OCI-LY7 (cell line): ENCODE measurements around the gene GLG1. TPM values are rescaled to one million over a fixed set of nuclear protein-coding genes. Genes with fewer than 3 reads are reported as not detected.
"Not testable (repeated sequence)": the region's sequence is repeated elsewhere in the genome, so short reads cannot be mapped to it uniquely, and the experiment has no call there.

ENCODE experiments used
- BruUV-seq: library from RNA; stranded (reverse); fragments of 400-500 nt; replicated peaks from 2 replicates; lab custom pipeline; 2021; lab: Mats Ljungman, UMichigan
- CTCF ChIA-PET: fragments of 300-600 bp; sonication (Branson Sonifier 250); formaldehyde crosslinking; loops from one replicate; lab custom pipeline; 2022; ENCODE audit warnings: antibody characterized with exemption; ENCODE audit not compliant: unreplicated experiment; lab: Charles Lee
- POLR2A ChIA-PET: fragments of 300-600 bp; sonication (Branson Sonifier 250); formaldehyde crosslinking; loops from one replicate; lab custom pipeline; 2022; ENCODE audit warnings: antibody characterized with exemption; lab: Charles Lee
- DNase-seq: peaks from one replicate; pipeline ENCODE4 v3.0.0-alpha.2; 2015; ENCODE audit warnings: low spot score
- H2AFZ ChIP-seq: fragments of 200-600 bp; sonication (generic), shearing (Covaris generic); 2 replicates; pipeline ENCODE4 v1.6.1; 2014; ENCODE audit warnings: mild to moderate bottlenecking, antibody characterized with exemption, low read length, moderate library complexity
- H3K27ac ChIP-seq: fragments of 200-600 bp; sonication (generic); 2 replicates; pipeline ENCODE4 v1.5.1; 2014; ENCODE audit warnings: mixed run types, low read depth, mild to moderate bottlenecking, moderate library complexity, low read length, inconsistent platforms; ENCODE audit not compliant: poor library complexity, severe bottlenecking
- H3K36me3 ChIP-seq: fragments of 200-600 bp; sonication (generic); 2 replicates; pipeline ENCODE4 v1.6.1; 2014; ENCODE audit warnings: mild to moderate bottlenecking, antibody characterized with exemption, low read length, moderate library complexity, mixed read lengths; ENCODE audit not compliant: insufficient read depth
- H3K4me1 ChIP-seq: fragments of 200-600 bp; sonication (generic); 2 replicates; pipeline ENCODE4 v1.5.1; 2014; ENCODE audit warnings: mild to moderate bottlenecking, low read length; ENCODE audit not compliant: insufficient read depth, poor library complexity, severe bottlenecking
- H3K4me2 ChIP-seq: fragments of 200-600 bp; sonication (generic); 2 replicates; pipeline ENCODE4 v1.6.1; 2014; ENCODE audit warnings: mild to moderate bottlenecking, low read length
- H3K4me3 ChIP-seq: fragments of 200-600 bp; sonication (generic); 2 replicates; pipeline ENCODE4 v1.5.1; 2014; ENCODE audit warnings: mild to moderate bottlenecking, low read depth, low read length; ENCODE audit not compliant: poor library complexity, severe bottlenecking
- H3K79me2 ChIP-seq: fragments of 200-600 bp; sonication (generic); 2 replicates; pipeline ENCODE4 v1.6.1; 2016; ENCODE audit warnings: low read depth, mild to moderate bottlenecking, low read length, moderate library complexity, mixed read lengths; ENCODE audit not compliant: insufficient read depth
- H3K9me2 ChIP-seq: fragments of 200-600 bp; sonication (generic); 2 replicates; pipeline ENCODE4 v1.6.1; 2016; ENCODE audit warnings: mild to moderate bottlenecking, low read length, mixed read lengths; ENCODE audit not compliant: insufficient read depth
- H3K9me3 ChIP-seq: fragments of 200-600 bp; sonication (generic); 2 replicates; pipeline ENCODE4 v1.6.1; 2014; ENCODE audit warnings: mild to moderate bottlenecking, mixed run types, low read length, mixed read lengths
- H4K20me1 ChIP-seq: fragments of 200-600 bp; sonication (generic); 2 replicates; pipeline ENCODE4 v1.6.1; 2014; ENCODE audit warnings: mild to moderate bottlenecking, antibody characterized with exemption, low read length, moderate library complexity, mixed read lengths; ENCODE audit not compliant: insufficient read depth
- CTCF ChIP-seq: fragments of 200-600 bp; sonication (generic); conservative IDR thresholded peaks from 2 replicates; pipeline ENCODE4 v1.5.1; 2014; ENCODE audit warnings: mild to moderate bottlenecking, antibody characterized with exemption, low read length, moderate library complexity, mixed read lengths
- EZH2phosphoT487 ChIP-seq: fragments of 200-600 bp; sonication (generic); IDR thresholded peaks from 2 replicates; pipeline ENCODE4 v1.6.1; 2018; ENCODE audit warnings: low read depth, borderline replicate concordance, mild to moderate bottlenecking, mixed run types, antibody characterized with exemption, low read length, moderate library complexity, mixed read lengths
- intact Hi-C: fragments of 100-400 bp; cut with micrococcal nuclease; formaldehyde crosslinking; loops from one replicate; pipeline ENCODE4 v1.10.0; 2022; ENCODE audit not compliant: unreplicated experiment
- total RNA-seq, 2 experiments: library from RNA; depleted of rRNA in 1 of 2; stranded (reverse); fragments of >200 nt in 1 of 2; shearing (Covaris generic) in 1 of 2; gene quantifications; 2 replicates each; pipeline ENCODE4 v1.2.3, GENCODE V29; 2014 to 2022

The GLG1 gene
- total RNA-seq, 2 experiments from 2014 or later: 40.4 to 69.8 TPM

- H3K79me2 ChIP-seq: no peaks in the 10 kb centered on the region
- H3K9me2 ChIP-seq: no peaks in the 10 kb centered on the region
- no TSS peak for BruUV-seq
- H3K27ac ChIP-seq: no peak overlapping the region
- intact Hi-C loops: no loop called here
- H3K9me3 ChIP-seq: no peaks in the 10 kb centered on the region
- H3K4me3 ChIP-seq: no peak overlapping the region
- peaks cover 15% of the 10 kb centered on the region for H3K36me3 ChIP-seq
- H4K20me1 ChIP-seq: no peaks in the 10 kb centered on the region
- CTCF ChIA-PET: no interaction called here
- no peak overlapping the region for H2AFZ ChIP-seq
- no peak for DNase-seq
- no peak for TF ChIP-seq EZH2phosphoT487
- TF ChIP-seq CTCF: no peak
- H3K4me2 ChIP-seq: no peak overlapping the region
- POLR2A ChIA-PET: no interaction called here
- no peaks in the 10 kb centered on the region for H3K4me1 ChIP-seq
These were observed 82.8 kb downstream of the GLG1 start for GRCh38 chr16:74524117-74524516.

- H3K27ac ChIP-seq, POLR2A ChIA-PET, BruUV-seq, H3K4me2 ChIP-seq, intact Hi-C loops, H3K79me2 ChIP-seq, H3K9me3 ChIP-seq, CTCF ChIA-PET, DNase-seq, H3K4me3 ChIP-seq, H4K20me1 ChIP-seq, H2AFZ ChIP-seq, H3K4me1 ChIP-seq, H3K9me2 ChIP-seq: not testable (repeated sequence)
- peaks cover 15% of the 10 kb centered on the region for H3K36me3 ChIP-seq
These were observed 83.2 kb downstream of the GLG1 start for GRCh38 chr16:74523706-74524105.

GRCh38 chr16:74522160-74522559 lies 84.8 kb downstream of the GLG1 start:
- no peak overlapping the region for H3K27ac ChIP-seq
- no peak overlapping the region for H2AFZ ChIP-seq
- H3K4me3 ChIP-seq: no peak overlapping the region
- no peak overlapping the region for H3K4me2 ChIP-seq
- POLR2A ChIA-PET: interaction anchor here (0.6 kb wide), 1 partner anchor 36 kb away, joined by 3 read pairs; no protein-coding TSS in a partner anchor
- no peaks in the 10 kb centered on the region for H3K79me2 ChIP-seq
- no peaks in the 10 kb centered on the region for H4K20me1 ChIP-seq
- intact Hi-C loops: no loop called here
- TF ChIP-seq EZH2phosphoT487: no peak
- no peak for TF ChIP-seq CTCF
- no peaks in the 10 kb centered on the region for H3K4me1 ChIP-seq
- H3K36me3 ChIP-seq: peaks cover 15% of the 10 kb centered on the region
- H3K9me2 ChIP-seq: no peaks in the 10 kb centered on the region
- H3K9me3 ChIP-seq: no peaks in the 10 kb centered on the region
- no peak for DNase-seq
- CTCF ChIA-PET: no interaction called here
- BruUV-seq: no TSS peak
